Subcutaneous adipose tissue (tissue), 4 donors: ENCODE measurements around the gene ZNF664. TPM values are rescaled to one million over a fixed set of nuclear protein-coding genes. Genes with fewer than 3 reads are reported as not detected.

Experiments used
- total RNA-seq, 4 donors: library from RNA; depleted of rRNA; stranded (reverse); fragments of >200 nt; gene quantifications; one replicate each; pipeline ENCODE4 v1.1.0, GENCODE V29; 2016
- TF ChIP-seq, protein P1 (sequence below): fragments of 450-650 bp; IDR thresholded peaks from one replicate; pipeline ENCODE4 v1.5.1; 2016; ENCODE audit warnings: low read depth, mild to moderate bottlenecking, control low read depth, antibody characterized with exemption, moderate library complexity

Gene ZNF664
- total RNA-seq, 4 donors from 2014 or later, result 80.2 to 115 (median 92.6) TPM

DNA sequence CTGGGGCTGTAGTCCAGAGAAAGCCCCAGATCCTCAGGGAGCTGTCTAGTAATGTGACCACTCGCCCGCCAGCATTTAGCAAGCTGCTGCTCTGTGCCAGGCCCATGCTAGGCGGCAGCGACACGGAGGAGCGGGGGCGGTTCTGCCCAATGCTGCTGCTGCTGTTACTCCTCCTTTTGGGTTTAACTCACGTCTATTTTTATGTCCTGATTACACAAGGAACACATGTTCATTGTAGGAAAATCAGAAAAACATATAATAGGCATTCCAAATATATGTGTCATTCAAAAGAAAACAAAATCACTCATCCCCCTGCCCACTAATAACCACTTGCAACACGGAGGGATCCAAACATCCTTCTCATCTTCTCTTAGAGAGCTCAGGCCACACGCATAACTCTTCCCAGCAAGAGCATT lies 30.8 kb upstream of the ZNF664 start:
- TF ChIP-seq, protein P1, sequence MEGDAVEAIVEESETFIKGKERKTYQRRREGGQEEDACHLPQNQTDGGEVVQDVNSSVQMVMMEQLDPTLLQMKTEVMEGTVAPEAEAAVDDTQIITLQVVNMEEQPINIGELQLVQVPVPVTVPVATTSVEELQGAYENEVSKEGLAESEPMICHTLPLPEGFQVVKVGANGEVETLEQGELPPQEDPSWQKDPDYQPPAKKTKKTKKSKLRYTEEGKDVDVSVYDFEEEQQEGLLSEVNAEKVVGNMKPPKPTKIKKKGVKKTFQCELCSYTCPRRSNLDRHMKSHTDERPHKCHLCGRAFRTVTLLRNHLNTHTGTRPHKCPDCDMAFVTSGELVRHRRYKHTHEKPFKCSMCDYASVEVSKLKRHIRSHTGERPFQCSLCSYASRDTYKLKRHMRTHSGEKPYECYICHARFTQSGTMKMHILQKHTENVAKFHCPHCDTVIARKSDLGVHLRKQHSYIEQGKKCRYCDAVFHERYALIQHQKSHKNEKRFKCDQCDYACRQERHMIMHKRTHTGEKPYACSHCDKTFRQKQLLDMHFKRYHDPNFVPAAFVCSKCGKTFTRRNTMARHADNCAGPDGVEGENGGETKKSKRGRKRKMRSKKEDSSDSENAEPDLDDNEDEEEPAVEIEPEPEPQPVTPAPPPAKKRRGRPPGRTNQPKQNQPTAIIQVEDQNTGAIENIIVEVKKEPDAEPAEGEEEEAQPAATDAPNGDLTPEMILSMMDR, result no peak

DNA sequence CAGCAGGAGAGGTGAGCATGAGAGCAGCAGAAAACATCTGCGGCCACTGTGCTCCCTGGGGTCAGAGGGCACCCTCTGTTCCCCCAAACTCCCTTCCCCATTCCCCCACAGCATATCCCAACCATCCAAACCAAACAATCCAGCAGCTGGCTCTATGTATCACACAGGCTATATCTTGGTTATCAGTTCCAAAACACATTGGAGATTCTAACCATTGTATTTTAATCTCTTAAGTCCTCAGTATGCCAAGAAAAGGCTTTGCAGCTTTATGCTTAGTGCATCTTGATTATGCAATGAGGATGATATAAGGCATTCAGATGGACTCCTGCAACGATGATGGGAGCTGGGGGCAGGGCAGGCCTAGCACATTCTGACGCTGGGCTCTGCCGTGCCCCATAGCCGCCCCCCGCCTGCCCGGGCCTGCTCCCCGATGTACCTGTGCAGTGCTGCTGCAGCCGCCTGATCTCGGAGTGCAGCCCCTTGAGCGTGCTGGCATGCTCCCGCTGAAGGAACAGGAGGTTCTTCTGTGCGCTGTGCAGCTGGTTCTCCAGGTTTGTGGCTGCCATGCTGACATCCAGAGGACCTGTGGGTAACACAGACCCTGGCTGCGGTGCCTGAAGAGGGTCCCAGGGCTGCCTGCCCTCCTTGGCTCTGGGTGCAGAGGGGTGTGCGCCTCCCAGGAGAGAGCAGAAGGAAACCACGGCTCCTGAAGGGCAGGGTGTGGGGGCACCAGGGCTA lies 29.9 kb upstream of the ZNF664 start:
- TF ChIP-seq, protein P1, result no peak

DNA sequence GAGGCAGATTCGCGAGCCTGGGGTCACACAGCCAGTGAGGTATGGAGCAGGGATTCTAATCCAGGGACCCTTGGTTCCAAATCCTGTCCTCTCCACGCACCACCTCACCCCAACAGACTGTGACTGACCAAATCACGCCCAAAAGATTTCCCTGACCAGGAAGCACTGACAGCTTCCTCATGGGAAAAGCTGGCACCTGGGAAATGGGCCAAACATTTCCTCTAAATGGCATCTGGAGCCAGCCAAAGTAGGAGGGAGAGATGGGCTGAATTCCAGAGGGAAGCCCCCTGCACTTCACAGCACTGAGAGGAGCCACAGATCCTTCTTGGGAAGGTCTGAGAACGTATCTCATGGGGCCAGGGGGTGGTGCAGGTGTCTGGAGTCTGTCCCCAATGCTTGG lies 29.2 kb upstream of the ZNF664 start:
- TF ChIP-seq, protein P1, result no peak

DNA sequence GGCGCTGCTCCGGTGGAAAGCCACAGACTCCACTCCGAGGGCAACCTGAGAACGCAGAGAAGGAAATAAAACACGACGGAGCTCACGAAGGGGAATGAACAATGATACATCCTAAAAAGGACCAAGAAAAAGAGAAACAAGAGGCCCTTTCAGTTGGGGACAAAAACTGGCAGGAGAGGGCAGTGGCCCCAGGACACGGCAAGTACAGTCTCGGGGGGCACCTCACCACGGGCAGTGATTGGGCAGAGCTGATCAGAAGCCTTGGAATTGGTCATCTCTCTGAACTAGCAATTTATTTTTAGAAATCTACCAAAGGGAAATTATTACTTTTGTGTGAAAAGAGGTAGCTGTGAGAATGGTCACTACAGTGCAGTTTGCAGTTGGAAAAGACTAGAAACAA lies 28.3 kb upstream of the ZNF664 start:
- TF ChIP-seq, protein P1, result no peak

DNA sequence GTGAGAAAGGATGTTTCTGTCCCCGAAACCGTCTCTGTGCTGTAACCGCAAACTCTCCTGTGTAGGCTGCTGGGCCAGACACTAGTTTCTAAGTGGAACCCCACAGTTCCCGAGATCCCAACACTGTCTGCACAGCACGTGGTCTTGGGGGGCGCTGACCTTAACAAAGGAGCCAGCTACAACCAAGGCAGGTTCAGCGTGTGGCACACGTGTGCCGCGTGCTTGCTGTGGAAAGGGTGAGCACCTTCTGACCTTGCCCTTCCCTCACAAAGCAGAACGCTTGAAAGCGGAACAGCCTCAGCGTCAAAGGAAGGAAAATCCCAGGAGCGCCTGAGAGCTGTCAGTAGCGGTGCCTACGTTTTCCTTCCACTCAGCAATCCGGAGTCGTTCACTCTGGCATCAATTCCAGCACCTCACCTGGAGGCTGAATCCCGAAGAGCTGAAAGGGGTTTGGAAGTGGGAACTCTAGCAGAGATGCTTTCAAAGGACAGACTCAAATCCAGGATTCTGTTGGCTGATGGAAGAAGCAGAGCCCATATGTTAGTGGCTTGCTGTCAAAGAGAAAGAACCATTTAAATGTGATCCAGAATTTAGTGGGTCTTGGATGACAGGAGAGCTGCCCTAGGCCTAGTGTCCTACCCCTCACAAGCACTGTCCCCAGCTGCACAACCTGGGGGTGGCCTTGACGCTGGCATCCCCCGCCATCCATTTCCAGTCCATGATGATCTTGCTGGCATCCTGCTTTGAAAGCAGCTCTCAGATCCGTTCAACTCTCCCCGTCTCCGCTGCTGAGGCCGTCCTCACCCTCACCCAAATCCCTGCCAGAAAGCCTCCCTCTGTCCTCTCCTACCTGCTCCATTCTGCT lies 27.5 kb upstream of the ZNF664 start:
- TF ChIP-seq, protein P1, result no peak

DNA sequence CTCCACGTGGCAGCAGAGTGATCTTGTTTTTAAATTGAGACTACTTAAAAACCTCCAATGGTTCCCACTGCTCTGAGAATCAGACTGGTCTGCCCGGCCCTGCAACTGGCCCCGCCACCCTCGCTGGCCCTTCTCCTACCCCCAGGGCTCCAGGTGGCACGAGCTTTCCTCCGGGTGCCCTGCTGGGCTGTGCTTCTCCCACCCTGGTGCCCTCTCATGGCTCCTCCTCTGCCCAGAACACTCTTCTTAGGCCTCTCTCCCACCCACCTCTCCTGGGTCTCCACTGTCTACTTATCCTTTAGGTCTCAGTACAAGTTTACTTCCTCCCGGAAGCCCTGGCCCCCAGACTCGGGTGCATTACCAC lies 26.9 kb upstream of the ZNF664 start:
- TF ChIP-seq, protein P1, result no peak

DNA sequence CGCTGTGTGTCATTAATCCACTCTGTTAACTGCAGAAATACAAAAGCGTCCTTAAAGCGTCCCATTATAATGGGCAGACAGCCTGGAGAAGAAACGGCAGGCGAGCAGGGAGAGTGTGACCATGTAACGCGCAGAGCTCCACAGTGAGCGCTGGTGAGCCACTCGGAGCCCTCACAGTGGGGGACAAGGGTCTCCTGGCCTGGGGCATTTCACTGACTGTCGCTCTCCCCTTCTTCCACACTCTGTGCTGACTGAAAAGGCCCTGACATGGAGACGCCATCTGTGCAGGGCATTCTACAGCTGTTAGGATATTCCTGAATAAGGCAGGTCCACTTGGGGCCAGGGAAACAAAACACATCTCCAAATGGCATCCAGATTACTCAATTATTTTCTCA lies 24.6 kb upstream of the ZNF664 start:
- TF ChIP-seq, protein P1, result no peak
